Spinal cord (tissue), 10 donors: ENCODE data around the gene SH3BP4. TPM values are rescaled to one million over a fixed set of nuclear protein-coding genes. Genes with fewer than 3 reads are reported as not detected.

Source experiments
- DNase-seq, 6 donors: peaks; one replicate each; pipeline versions ENCODE4 v3.0.0 to v3.0.0-alpha.2; 2013 to 2015; ENCODE audit warnings: low spot score in 6 of 6, low read depth in 4 of 6
- H3K27ac ChIP-seq: one replicate; pipeline ENCODE4 v1.5.1; 2013; ENCODE audit warnings: low read depth, low read length, control low read depth
- H3K27me3 ChIP-seq: one replicate; pipeline ENCODE4 v1.6.1; 2013; ENCODE audit warnings: low read length; ENCODE audit not compliant: control insufficient read depth, insufficient read depth
- H3K36me3 ChIP-seq: one replicate; pipeline ENCODE4 v1.6.1; 2013; ENCODE audit warnings: low read length; ENCODE audit not compliant: control insufficient read depth, insufficient read depth
- H3K4me1 ChIP-seq: one replicate; pipeline ENCODE4 v1.6.1; 2013; ENCODE audit warnings: low read length; ENCODE audit not compliant: control insufficient read depth, insufficient read depth
- H3K4me3 ChIP-seq: one replicate; pipeline ENCODE4 v1.5.1; 2013; ENCODE audit warnings: low read depth, low read length, control low read depth
- H3K9me3 ChIP-seq: one replicate; pipeline ENCODE4 v1.6.1; 2013; ENCODE audit warnings: low read length; ENCODE audit not compliant: control insufficient read depth, insufficient read depth
- WGBS: methylation state at CpG from one replicate; pipeline ENCODE4 v1.1.5; 2013; ENCODE audit warnings: missing lambda C conversion rate; ENCODE audit not compliant: insufficient coverage; 5-methylcytosine and 5-hydroxymethylcytosine counted together
- polyA plus RNA-seq, 2 donors: library from polyadenylated mRNA; unstranded; fragments of 120-200 nt; gene quantifications; one replicate each; pipeline ENCODE4 v1.2.1, GENCODE V29; 2013; ENCODE audit not compliant: insufficient read length in 2 of 2
- total RNA-seq, 2 donors: library from RNA; depleted of rRNA in 1 of 2; stranded (reverse); fragments of 120-200 nt in 1 of 2; fragments of >200 nt in 1 of 2; gene quantifications; one replicate each; pipeline versions ENCODE4 v1.2.3 to v1.2.4, GENCODE V29; 2013 to 2014
- donor health status: healthy.

Gene SH3BP4
- total and polyA plus RNA-seq, 4 donors = 13.9 to 29.6 (median 27.0) TPM

- Histone ChIP-seq H3K9me3 (no peaks in the 10 kb centered on the region), H3K4me1 (peaks cover 2% of the 10 kb centered on the region), H3K27ac (no peak overlapping the region), H3K4me3 (no peak overlapping the region), H3K36me3 (no peaks in the 10 kb centered on the region), H3K27me3 (no peaks in the 10 kb centered on the region)
- DNase-seq = peak in 1 of 6 donors; percentile 86
- 85% methylated on average over 9 of the region's 9 CpGs for WGBS
These were observed 151.1 kb downstream of the SH3BP4 start for GRCh38 chr2:235102896-235103295.
